SK-N-SH (cell line): ENCODE data around the gene RNASEH1. TPM values are rescaled to one million over a fixed set of nuclear protein-coding genes. Genes with fewer than 3 reads are reported as not detected.

Experiments
- CTCF ChIA-PET: fragments of 300-600, 350-600 bp; formaldehyde crosslinking; extraction: SDS; loops from one replicate; lab custom pipeline; 2021; lab: Yijun Ruan, JAX
- POLR2A ChIA-PET: fragments of 350-600 bp; sonication (Branson Sonifier 250); formaldehyde crosslinking; extraction: SDS; loops from one replicate; lab custom pipeline; 2020; ENCODE audit warnings: antibody characterized with exemption, inconsistent platforms; lab: Yijun Ruan, JAX
- DNase-seq: peaks from one replicate; pipeline ENCODE4 v3.0.0; 2012
- H2AFZ ChIP-seq: fragments of 200-600 bp; sonication (generic); 2 replicates; pipeline ENCODE4 v1.8.1; 2016; ENCODE audit warnings: antibody characterized with exemption, mild to moderate bottlenecking, low read depth
- H3F3A ChIP-seq: fragments of 200-600 bp; sonication (generic); replicated peaks from 2 replicates; pipeline ENCODE3; 2016; ENCODE audit warnings: antibody characterized with exemption, mild to moderate bottlenecking; ENCODE audit not compliant: insufficient read depth
- H3K27ac ChIP-seq, 2 experiments: fragments of 200-500 bp in 1 of 2; fragments of 200-600 bp in 1 of 2; sonication (Bioruptor generic) in 1 of 2; sonication (generic), shearing (Covaris generic) in 1 of 2; 2 replicates each; pipeline versions ENCODE4 v1.5.1 to v1.6.1; 2014 to 2016; ENCODE audit warnings: low read depth in 2 of 2, inconsistent platforms in 1 of 2, low read length in 1 of 2, mild to moderate bottlenecking in 1 of 2, mixed read lengths in 1 of 2
- H3K27me3 ChIP-seq: fragments of 200-600 bp; sonication (generic), shearing (Covaris generic); 2 replicates; pipeline ENCODE4 v1.6.1; 2016; ENCODE audit warnings: mixed run types; ENCODE audit not compliant: insufficient read depth
- H3K36me3 ChIP-seq, 2 experiments: fragments of 200-500 bp in 1 of 2; fragments of 200-600 bp in 1 of 2; sonication (Bioruptor generic) in 1 of 2; sonication (generic) in 1 of 2; replicated peaks in 1 of 2; 2 replicates each; pipeline versions ENCODE3 to v1.5.1; 2014 to 2016; ENCODE audit warnings: low read length in 1 of 2, mild to moderate bottlenecking in 1 of 2; ENCODE audit not compliant: insufficient read depth in 2 of 2, control insufficient read depth in 1 of 2
- H3K4me1 ChIP-seq, 2 experiments: fragments of 200-500 bp in 1 of 2; fragments of 200-600 bp in 1 of 2; sonication (Bioruptor generic) in 1 of 2; sonication (generic), shearing (Covaris generic) in 1 of 2; 2 replicates each; pipeline versions ENCODE4 v1.5.1 to v1.6.1; 2014 to 2016; ENCODE audit warnings: low read depth in 1 of 2, low read length in 1 of 2, mixed run types in 1 of 2; ENCODE audit not compliant: insufficient read depth in 2 of 2, control insufficient read depth in 1 of 2
- H3K4me2 ChIP-seq: fragments of 200-600 bp; sonication (generic), shearing (Covaris generic); 2 replicates; pipeline ENCODE4 v1.6.1; 2017; ENCODE audit warnings: mixed run types
- H3K4me3 ChIP-seq, 2 experiments: fragments of 200-500 bp in 1 of 2; fragments of 200-600 bp in 1 of 2; sonication (Bioruptor generic) in 1 of 2; sonication (generic), shearing (Covaris generic) in 1 of 2; 2 replicates each; pipeline versions ENCODE4 v1.5.1 to v1.8.1; 2014 to 2016; ENCODE audit warnings: low read depth in 2 of 2, inconsistent platforms in 1 of 2, low read length in 1 of 2, mild to moderate bottlenecking in 1 of 2, mixed read lengths in 1 of 2, moderate library complexity in 1 of 2
- H3K79me2 ChIP-seq: fragments of 200-600 bp; sonication (generic); 2 replicates; pipeline ENCODE4 v1.8.1; 2017; ENCODE audit warnings: mild to moderate bottlenecking; ENCODE audit not compliant: insufficient read depth
- H3K9ac ChIP-seq: fragments of 200-600 bp; sonication (generic); 2 replicates; pipeline ENCODE4 v1.6.1; 2017; ENCODE audit warnings: mixed run types
- H3K9me2 ChIP-seq: fragments of 200-600 bp; sonication (generic); 2 replicates; pipeline ENCODE4 v1.6.1; 2017; ENCODE audit warnings: mixed run types
- H3K9me3 ChIP-seq: fragments of 200-600 bp; sonication (generic); 2 replicates; pipeline ENCODE4 v1.6.1; 2017; ENCODE audit warnings: mixed run types, mild to moderate bottlenecking, moderate library complexity
- H4K20me1 ChIP-seq: fragments of 200-600 bp; sonication (generic); 2 replicates; pipeline ENCODE4 v1.6.1; 2017; ENCODE audit warnings: mild to moderate bottlenecking, mixed run types; ENCODE audit not compliant: insufficient read depth
- EP300 ChIP-seq, 2 experiments: IDR thresholded peaks; 2 replicates each; pipeline versions ENCODE4 v1.4.0 to v1.6.1; 2012; ENCODE audit warnings: borderline replicate concordance in 1 of 2, low read depth in 1 of 2, low read length in 1 of 2
- EZH2phosphoT487 ChIP-seq: fragments of 200-600 bp; sonication (generic); IDR thresholded peaks from 2 replicates; pipeline ENCODE4 v1.6.1; 2017; ENCODE audit warnings: low read depth, mixed run types, mild to moderate bottlenecking, antibody characterized with exemption, moderate library complexity, borderline replicate concordance
- FOXJ3 ChIP-seq: sonication (generic); formaldehyde crosslinking; IDR thresholded peaks from 2 replicates; pipeline ENCODE4 v1.5.1; 2020; ENCODE audit warnings: mild to moderate bottlenecking, missing genetic modification reagents
- MEF2A ChIP-seq: IDR thresholded peaks from 2 replicates; pipeline ENCODE4 v1.4.0; 2012; ENCODE audit warnings: low read depth, borderline replicate concordance
- NRF1 ChIP-seq: IDR thresholded peaks from 2 replicates; pipeline ENCODE4 v1.6.1; 2012; ENCODE audit warnings: low read depth, mild to moderate bottlenecking, low read length
- RAD21 ChIP-seq: IDR thresholded peaks from 2 replicates; pipeline ENCODE4 v1.6.1; 2012; ENCODE audit warnings: mild to moderate bottlenecking, low read length
- TAF1 ChIP-seq: IDR thresholded peaks from 2 replicates; pipeline ENCODE4 v1.6.1; 2012; ENCODE audit warnings: low read depth, mild to moderate bottlenecking, low read length, moderate library complexity, borderline replicate concordance
- TEAD4 ChIP-seq: IDR thresholded peaks from 2 replicates; pipeline ENCODE4 v1.4.0; 2012; ENCODE audit warnings: mild to moderate bottlenecking, borderline replicate concordance; ENCODE audit not compliant: insufficient read depth
- WGBS: methylation state at CpG from one replicate; pipeline ENCODE4 v1.1.6; 2017; ENCODE audit warnings: low lambda C conversion rate; 5-methylcytosine and 5-hydroxymethylcytosine counted together
- polyA plus RNA-seq, 3 experiments: library from polyadenylated mRNA; depleted of rRNA; stranded (reverse); fragments of >200 nt; gene quantifications; 2 replicates each; pipeline ENCODE4 v1.2.3, GENCODE V29; 2012
- TF ChIP-seq, protein P1 (sequence below): fragments of 200-600 bp; sonication (generic); IDR thresholded peaks from 2 replicates; pipeline ENCODE4 v1.6.1; 2017; ENCODE audit warnings: antibody characterized with exemption, mild to moderate bottlenecking, moderate library complexity
- TF ChIP-seq, protein P2 (sequence below): IDR thresholded peaks from 2 replicates; pipeline ENCODE4 v1.6.1; 2012; ENCODE audit warnings: mild to moderate bottlenecking, low read depth, low read length, moderate library complexity

RNASEH1 gene
- polyA plus RNA-seq, 1 of the 3 experiments (the other 2 are of a cell fraction), result 34.4 TPM

DNA sequence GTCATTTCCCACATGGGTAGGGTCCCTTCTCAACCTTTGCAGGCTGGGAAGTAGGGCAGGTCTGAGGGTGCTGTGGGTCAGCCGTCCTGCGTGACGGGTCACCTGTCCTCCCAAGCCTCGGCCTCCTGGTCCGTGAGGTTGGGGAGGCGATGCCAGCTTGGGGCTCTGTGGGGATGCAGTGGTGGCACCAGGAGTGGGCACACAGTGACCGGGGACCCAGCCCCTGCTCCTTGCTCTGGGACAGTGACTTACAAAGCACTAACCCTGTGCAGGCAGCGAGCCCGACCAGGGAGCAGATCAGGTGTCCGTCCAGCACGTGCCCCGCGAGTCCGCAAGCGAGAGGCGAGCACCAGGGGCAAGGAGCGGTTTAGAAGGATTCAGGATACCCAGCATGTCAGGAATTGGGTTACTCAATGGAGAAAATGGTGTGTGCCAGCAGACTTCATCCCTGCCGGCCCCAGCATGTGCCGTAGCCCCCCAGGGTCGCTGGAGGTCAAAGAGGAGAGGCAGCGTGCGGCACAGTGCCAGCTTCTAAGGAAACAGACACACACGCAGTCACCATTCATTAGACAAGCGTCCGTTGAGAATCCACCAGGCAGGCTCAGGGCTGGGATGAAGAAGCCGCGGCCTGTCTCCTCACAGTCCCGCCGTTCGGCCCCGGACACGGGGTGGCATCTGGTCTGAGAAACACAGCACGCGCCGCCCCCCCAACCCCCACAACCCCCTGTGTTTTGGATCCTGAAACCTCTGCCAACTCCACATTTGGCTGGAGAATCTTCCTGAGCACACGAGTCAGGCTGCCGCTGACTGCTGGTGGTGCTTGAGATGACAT lies 48.5 kb upstream of the RNASEH1 start (continued):
- TF ChIP-seq, protein P1, sequence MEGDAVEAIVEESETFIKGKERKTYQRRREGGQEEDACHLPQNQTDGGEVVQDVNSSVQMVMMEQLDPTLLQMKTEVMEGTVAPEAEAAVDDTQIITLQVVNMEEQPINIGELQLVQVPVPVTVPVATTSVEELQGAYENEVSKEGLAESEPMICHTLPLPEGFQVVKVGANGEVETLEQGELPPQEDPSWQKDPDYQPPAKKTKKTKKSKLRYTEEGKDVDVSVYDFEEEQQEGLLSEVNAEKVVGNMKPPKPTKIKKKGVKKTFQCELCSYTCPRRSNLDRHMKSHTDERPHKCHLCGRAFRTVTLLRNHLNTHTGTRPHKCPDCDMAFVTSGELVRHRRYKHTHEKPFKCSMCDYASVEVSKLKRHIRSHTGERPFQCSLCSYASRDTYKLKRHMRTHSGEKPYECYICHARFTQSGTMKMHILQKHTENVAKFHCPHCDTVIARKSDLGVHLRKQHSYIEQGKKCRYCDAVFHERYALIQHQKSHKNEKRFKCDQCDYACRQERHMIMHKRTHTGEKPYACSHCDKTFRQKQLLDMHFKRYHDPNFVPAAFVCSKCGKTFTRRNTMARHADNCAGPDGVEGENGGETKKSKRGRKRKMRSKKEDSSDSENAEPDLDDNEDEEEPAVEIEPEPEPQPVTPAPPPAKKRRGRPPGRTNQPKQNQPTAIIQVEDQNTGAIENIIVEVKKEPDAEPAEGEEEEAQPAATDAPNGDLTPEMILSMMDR, result no peak
- no peak for TF ChIP-seq TAF1
- TF ChIP-seq, protein P2, sequence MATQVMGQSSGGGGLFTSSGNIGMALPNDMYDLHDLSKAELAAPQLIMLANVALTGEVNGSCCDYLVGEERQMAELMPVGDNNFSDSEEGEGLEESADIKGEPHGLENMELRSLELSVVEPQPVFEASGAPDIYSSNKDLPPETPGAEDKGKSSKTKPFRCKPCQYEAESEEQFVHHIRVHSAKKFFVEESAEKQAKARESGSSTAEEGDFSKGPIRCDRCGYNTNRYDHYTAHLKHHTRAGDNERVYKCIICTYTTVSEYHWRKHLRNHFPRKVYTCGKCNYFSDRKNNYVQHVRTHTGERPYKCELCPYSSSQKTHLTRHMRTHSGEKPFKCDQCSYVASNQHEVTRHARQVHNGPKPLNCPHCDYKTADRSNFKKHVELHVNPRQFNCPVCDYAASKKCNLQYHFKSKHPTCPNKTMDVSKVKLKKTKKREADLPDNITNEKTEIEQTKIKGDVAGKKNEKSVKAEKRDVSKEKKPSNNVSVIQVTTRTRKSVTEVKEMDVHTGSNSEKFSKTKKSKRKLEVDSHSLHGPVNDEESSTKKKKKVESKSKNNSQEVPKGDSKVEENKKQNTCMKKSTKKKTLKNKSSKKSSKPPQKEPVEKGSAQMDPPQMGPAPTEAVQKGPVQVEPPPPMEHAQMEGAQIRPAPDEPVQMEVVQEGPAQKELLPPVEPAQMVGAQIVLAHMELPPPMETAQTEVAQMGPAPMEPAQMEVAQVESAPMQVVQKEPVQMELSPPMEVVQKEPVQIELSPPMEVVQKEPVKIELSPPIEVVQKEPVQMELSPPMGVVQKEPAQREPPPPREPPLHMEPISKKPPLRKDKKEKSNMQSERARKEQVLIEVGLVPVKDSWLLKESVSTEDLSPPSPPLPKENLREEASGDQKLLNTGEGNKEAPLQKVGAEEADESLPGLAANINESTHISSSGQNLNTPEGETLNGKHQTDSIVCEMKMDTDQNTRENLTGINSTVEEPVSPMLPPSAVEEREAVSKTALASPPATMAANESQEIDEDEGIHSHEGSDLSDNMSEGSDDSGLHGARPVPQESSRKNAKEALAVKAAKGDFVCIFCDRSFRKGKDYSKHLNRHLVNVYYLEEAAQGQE, result no peak
- no peak for TF ChIP-seq NRF1
- no peak for TF ChIP-seq EZH2phosphoT487
- TF ChIP-seq TEAD4, result no peak

DNA sequence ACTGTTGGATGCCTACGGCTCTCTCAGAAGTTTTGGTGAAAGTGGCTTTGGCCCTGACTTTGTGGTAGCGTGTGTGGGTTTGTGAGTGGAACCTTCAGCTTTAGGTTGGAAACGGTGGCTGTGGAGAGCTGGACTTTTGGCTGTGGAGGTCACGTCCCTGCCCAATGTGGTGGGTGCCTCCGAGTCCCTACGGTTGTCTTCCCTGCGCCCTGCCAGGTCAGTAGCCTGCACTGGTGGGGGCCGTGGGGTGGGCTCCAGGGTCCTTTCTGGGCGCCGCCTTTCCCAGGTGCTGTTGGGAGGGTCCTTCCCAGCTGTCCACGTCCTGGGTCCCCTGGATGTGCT lies 47.9 kb upstream of the RNASEH1 start:
- H4K20me1 ChIP-seq, result no peaks in the 10 kb centered on the region
- no peaks in the 10 kb centered on the region for H3K9me2 ChIP-seq
- WGBS, result 94% methylated on average over 6 of the region's 11 CpGs
- CTCF ChIA-PET, result interaction anchor here (0.9 to 2.8 kb wide), 5 partner anchors 11 to 144 kb away, joined by 4 to 18 read pairs (median 10); partner anchors contain the start of gene COLEC11
- POLR2A ChIA-PET, result interaction anchor here (0.6 to 3.7 kb wide), 9 partner anchors 11 to 479 kb away, joined by 3 to 39 read pairs (median 3); partner anchors contain the start of gene COLEC11
- H3K27me3 ChIP-seq, result no peaks in the 10 kb centered on the region
- peaks cover 5 to 85% of the 10 kb centered on the region in 2 experiments; a peak in 3 of 4 replicates for H3K4me1 ChIP-seq
- no peaks in the 10 kb centered on the region for H3K79me2 ChIP-seq
- H3K27ac ChIP-seq, result peak overlapping the region; percentile 56 to 97; a peak in 3 of 4 replicates
- H2AFZ ChIP-seq, result peak overlapping the region; percentile 85
- TF ChIP-seq FOXJ3, result no peak
- no peak for TF ChIP-seq MEF2A
- TF ChIP-seq EP300 (IDR thresholded peaks at IDR 0.05; ENCODE audit: borderline replicate concordance in 1 of 2, low read depth in 1 of 2, low read length in 1 of 2), result no peak
- TF ChIP-seq RAD21, result no peak
- no peak for TF ChIP-seq EZH2phosphoT487
- TF ChIP-seq, all 33 proteins: peak for 0
- H3K9me3 ChIP-seq, result no peaks in the 10 kb centered on the region
- no peaks in the 10 kb centered on the region for H3F3A ChIP-seq
- no peak overlapping the region for H3K9ac ChIP-seq
- no peak for DNase-seq
- no peaks in the 10 kb centered on the region for H3K36me3 ChIP-seq
- no peak overlapping the region for H3K4me3 ChIP-seq
- peak overlapping the region; percentile 4; the same call in 1 of the 2 replicates for H3K4me2 ChIP-seq
